SIG-M5 treated with dmso at 0.1 percent for 504 hours (cell line): Measurements from ENCODE around the gene DCLK1.

Experiments used
- DNase-seq: peaks from one replicate; lab custom pipeline; 2025; ENCODE audit not compliant: unreplicated experiment; lab: John Stamatoyannopoulos, UW

Gene DCLK1

DNA sequence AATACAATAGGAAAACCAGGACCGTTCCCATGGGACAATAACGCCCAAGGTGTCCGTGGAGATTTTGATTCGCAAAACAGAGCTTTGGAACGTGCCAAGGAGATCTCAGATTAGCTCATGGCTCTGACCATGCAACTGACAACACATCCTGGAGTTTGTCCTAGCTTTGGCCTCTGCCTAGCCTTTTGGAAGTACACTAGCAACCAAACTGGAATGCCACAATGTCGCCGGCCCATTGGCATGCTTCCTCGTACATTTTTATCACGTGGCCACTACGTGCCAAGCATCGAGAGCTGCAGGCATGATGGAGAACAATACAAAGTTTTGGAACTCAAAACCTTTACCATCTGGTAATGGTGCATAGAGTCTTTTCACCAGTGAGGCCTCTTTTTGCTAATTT lies 256.5 kb downstream of the DCLK1 start:
- DNase-seq, result no peak

DNA sequence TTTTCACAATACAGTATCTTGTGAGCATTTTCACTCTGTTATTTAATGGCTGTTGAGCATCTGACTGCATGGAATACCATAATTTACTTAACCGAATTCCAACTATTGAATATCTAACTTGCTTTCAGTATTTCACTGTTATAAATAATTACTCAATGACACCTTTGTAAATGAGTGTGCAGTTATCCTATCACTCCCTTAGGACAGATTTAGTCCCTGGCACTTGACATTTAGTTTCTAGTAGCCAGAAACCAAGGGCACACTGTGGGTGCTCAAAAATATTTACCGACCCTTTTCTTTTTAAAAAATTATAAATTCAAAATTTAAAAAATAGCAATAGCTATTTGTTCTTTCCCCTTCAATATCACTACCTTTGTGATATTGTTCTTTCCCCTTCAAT lies 258.8 kb downstream of the DCLK1 start:
- DNase-seq, result no peak

DNA sequence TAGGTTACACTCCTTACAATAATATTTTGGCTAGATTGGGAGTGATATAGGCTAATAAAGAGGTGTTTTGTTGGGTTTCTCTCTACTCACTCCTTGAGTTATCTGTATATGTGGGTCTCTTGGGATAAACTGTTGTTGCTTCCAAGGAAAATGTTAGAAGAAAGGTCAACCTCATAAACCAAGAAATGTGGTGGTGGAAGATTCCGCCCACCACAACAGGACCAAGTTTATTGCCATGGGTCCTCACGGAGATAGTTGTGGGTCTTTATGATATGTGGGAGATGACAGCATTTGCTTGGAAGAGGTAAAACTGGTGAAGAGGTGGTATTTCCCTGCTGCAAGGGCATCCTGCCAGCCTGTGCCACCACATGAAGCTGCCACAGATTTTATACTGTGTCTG lies 259.6 kb downstream of the DCLK1 start:
- DNase-seq, result no peak

DNA sequence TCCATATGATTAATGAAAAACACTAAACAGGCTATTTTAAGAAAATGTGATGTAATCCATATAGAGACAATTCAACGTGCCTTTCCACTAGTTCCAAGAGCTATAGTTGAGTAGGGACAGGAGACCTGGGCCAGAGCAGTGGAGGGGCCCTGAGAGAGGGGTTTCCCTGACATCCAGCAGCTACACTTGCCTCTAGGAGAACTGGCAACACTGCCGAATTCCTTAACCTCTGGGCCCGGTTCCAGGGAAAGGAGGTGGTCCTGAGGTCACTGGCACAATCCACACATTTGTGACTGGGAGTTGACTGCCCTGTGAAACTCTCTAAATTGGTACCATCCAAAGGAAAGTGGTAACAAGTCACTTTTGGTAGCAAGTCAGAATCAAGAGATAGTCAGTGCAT lies 264.4 kb downstream of the DCLK1 start:
- DNase-seq, result no peak

DNA sequence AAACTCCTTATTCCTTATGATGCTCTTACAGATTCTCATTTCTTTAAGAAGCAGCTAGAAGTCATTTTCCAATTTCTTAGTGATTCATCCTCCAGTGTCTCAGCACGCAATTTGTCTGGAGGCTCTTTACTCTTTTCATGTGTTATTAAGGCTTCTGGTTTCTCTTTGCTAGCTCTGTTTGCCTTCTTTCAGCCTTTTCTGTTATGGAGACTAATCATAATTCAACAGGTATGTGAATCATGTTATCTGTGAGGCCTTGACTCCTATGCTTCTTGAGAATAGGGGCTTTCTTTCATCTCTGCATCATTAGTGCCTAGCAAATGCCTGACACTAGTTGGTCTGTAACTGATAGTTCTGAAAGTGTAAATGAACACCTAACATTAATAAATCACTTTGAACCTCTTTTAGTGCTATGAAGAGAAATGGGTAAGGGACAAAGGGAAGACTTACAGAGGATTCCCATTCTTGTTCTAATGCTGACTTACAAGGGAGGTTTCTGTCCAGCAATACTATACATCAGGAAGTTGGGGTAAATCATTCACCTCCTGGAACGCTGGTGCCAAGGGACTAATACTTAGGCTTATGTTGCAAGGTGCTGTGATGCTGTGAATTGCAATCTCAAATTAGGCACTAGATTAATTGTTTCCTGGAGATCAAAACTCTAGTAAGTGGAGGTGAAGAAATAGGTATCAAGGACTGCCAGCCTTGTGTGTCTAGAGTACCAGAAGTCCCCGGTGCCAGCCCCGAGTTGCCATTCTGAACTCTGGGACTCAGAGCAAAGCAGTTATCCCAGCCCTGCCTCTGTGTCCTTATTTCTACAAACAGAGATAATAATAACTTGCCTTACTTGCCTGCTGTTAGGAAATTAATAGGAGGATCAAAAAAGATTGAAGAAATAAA lies 265.6 kb downstream of the DCLK1 start:
- DNase-seq, result no peak

DNA sequence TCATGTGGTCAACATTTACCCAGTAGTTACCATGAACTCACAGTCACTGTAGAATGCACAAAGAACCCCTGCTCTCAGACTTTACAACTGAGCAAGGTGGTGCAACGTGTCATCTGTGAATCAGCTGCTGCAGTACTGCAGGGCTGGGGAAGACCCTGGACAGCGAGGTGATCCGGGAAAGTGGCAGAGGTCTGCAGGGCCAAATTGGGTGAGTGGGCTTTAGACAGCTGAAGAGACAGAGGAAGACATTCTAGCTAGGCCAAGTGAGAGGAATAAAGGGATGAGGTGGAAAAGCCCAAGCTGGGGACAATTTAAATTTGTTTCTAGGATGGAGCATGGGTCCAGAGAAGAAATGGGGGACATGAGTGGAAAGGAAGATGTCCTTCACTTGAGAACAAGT lies 270.5 kb downstream of the DCLK1 start:
- DNase-seq, result no peak

DNA sequence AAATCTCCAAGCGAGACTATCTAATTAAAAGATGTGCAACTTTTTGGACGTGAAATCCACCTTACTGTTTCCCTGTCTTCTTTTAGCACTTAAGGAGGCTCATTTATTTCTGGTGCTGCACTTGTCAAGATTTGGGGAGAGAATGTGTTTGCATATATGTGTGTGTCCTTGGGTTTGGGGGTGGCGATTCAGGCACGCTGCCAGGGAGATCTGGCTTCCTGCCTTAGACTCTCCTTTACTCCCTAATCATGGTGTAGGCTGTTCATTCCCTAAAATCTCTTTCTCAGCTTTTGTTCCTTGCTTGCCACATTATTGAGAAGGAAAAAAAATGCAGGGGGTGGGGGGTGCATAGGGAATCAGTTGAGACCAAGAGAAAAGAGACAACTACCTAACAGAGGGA lies 271.2 kb downstream of the DCLK1 start:
- DNase-seq, result no peak

DNA sequence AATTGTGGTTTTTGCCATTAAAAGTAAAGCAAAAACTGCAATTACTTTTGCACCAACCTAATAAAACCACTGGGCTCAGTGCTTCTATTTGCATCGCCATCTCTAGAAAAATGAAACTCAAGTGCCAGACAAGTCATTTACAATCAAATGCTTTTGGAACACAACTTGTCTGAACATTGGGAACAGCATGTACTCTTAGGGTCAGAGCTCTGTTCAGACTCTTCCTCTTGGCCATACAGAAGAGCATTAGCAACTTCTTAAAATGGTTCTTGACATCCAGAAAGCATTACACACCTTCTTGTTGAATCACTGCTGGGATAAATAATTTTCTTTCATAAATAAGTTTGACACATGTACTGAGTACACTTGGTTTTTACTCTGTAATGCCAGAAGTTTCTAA lies 272.5 kb downstream of the DCLK1 start:
- DNase-seq, result no peak

DNA sequence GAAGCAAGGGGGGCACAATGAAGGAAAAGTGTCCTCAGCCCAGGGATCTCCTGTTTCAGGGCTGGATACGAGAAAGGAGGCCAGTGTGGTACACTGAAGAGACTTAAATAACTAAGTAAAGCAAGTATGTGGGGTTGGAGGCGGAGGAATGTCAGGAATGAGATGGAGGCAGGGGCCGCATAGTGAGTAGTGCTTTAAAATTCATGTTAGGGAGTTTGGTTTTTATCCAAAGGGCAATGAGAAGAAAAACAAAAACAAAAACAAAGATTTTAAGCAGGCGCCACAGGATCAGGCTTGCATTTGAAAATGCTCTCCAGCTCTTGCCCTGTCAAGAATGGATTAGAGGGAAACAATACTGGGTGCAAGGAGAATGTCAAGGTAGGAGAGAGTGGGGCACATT lies 273.4 kb downstream of the DCLK1 start:
- DNase-seq, result no peak

DNA sequence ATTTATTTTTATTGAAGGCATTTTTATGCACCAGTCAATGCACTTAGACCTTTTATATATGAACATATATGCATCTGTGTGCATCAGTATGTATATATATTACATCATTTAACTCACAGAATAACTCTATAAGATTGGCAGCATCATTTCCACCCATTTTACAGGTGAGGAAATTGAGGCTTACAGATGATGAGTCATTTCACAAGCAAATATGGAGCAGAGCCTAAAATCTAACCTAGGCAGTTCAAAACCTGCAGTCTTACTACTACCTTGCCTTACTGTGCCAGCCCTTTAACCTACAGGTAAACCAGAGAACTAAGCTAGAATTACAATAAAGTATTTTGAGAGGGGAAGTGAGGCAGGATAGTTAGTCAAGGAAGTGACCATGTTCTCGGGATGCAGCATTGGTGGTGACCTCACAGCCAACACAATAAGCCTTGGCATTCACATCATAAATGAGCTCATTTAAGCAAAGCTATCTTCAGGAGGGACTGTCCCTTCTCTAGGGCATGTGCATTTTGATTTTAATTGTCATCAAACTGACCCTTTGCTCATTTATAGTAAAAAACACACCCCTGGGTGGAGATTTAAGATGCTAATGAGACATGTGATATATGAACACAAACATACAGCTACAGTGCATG lies 274.3 kb downstream of the DCLK1 start:
- no peak for DNase-seq

DNA sequence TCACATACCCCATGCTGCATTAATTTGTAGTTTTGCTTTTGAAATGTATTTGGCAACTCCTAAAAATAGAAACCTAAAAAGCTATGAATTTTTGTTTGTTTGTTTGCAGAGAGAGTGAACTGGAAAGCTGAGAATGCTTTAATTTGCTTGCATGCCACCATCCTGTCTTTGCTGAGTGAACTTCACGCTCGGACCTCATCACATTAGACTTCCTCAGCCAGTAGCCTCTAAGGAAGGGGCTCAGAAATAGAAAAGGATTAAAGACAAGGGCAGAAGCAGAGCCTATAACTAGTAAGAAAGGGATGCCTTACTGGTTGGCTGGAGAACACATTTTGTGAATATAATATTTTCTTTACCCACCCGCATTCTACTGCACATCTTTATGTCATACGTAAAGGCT lies 275.1 kb downstream of the DCLK1 start:
- no peak for DNase-seq

DNA sequence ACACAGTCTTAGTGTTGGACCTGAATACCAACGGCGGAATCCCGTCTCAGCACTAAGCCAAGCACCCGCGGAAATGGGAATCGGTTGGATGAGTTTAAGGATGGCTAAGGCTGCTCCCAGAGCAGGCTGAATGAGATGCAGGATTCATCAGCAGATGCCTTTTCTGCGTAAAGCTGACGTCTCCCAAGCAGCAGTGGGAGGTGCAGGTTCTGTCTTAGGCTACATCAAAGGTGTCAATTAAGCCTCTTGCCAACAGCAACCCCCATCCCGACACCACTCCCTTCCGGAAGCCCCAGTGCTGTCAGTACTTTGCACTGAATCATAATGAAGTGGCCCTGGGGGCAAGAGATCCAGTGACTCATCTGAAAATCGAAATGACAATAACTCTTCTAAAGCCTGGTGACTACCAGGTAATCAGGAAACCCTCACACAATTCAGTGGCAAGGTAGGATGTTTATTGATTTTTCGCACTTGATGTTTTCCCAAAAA lies 275.6 kb downstream of the DCLK1 start:
- no peak for DNase-seq

DNA sequence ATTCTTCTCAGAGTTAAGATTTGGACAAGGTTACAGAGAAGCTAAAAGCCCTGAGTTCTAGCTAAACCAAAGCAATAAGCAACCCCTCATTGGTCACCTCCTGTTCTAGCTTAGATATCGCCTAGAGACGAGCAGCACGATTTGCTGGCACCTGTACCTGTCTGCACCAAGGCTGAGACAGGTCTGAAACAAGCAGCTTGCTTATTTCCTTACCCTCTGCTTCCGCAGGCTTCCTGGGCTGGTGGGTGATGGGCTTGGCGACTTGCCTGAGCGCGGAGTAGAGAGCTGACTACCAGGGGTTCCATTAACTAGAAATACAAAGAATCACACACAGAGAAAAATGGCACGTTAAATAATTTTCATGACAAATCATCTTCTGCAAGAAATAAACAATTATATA lies 276.9 kb downstream of the DCLK1 start:
- no peak for DNase-seq

DNA sequence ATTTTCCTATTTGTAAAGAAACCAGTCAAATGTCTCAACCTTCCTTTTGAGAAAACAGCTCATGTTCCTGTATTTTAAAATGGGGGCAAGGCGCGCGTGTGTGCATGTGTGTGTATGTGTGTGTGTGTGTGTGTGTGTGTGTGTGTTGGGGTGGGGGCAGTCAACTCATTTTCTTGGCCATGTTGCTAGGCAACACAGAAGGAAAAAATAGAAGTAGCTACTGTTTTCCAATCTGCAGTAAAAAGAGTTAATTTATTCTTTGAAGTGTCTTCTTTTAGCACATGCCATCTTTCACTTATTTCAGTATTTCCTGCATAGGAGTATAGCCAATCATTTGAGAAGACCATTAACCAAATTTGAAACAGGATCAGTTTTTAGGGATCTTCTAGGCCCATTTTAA lies 279.3 kb downstream of the DCLK1 start:
- no peak for DNase-seq

DNA sequence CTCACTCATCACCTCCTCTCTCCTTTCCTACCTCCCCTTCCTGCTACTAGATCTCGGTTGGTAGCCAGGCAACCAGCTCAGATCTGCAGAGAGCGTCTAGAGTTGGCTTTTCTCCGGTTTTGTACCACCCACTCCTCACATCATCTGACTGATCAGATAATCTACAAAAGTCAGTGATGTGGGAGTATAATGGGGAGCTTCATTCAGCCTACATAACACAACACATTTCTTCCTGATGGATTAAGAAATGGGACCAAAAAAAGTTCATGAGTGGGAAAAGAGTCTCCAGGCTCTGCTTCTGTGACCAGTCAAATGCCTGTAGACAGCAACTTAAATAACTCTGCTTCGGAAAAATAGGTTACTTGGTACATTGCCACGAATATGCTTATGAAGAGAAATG lies 279.8 kb downstream of the DCLK1 start:
- no peak for DNase-seq

DNA sequence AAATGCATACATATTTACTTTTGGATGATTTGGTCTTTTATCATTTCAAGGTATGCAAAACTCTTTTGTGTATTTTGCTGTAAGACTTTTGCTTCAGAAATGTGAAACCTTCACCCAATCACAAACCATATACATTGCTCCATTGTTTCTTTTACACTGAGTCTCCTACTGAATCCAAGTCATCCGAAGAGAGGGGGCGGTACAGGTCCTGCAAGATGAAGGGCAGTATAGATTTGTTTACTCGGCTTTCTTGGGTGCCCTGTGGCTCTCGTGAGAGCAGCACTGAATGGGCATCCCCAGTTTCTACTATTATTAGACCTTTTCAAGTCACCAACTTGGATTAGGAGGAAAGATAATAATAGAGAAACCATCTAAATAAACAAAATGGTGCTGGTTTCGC lies 280.6 kb downstream of the DCLK1 start:
- DNase-seq, result no peak

DNA sequence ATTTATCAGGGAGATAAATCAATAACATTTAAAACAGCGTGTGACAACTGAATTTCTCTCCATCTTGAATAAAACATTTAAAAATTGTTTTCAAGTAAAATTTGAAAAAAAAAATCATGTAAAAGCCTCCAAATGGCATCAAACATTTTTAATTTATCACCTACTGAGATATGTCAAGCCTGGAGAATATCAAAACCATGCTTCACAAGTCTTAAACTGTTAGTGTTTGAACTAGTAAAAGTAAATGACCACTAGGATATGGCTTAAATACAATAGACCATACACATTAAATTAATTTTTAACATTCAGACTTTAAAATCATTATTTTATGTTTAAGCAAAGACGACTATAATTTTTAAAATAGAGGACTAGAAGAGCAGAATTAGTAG lies 281.9 kb downstream of the DCLK1 start:
- DNase-seq, result no peak

DNA sequence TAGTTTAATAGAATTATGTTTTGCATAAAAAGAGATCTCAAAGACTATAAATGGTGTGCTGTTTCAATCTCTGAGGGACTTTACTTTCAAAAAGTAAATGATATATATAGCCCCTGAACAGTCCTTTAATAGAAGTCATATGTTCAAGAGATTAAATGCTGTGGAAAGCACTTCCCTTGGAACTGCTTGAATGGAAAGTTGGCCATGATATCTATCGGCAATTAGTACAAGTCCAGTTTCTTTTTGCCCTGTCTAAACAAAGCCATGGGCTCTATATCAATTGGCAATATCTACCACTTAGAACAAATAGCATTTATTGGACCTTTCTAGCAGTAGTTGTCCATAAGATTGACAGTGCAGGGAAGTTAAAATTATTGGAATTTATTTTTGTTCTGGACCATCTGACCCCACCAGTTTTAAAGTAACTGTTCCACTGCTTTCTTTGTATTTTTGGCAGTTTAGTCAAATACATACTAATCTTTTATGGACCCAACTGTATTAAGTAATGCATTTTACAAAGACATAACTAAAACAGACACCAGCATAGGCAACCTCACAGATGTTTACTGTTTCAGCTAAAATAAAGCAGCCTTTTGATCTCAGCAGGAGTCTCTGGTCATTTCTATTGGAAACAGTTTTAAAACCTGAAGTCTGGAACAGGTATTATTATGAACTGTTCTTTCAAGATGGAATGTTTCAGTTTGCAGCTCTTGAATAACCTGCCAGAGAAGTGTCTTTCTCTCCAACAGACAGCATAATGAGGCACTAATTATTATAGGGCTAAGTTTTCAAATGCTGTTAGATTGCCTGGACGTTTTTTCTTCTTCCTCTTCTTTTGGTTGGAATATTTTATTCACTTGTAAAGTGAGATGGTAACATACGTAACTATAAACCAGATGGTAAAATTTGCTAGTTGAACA lies 282.6 kb downstream of the DCLK1 start:
- no peak for DNase-seq

DNA sequence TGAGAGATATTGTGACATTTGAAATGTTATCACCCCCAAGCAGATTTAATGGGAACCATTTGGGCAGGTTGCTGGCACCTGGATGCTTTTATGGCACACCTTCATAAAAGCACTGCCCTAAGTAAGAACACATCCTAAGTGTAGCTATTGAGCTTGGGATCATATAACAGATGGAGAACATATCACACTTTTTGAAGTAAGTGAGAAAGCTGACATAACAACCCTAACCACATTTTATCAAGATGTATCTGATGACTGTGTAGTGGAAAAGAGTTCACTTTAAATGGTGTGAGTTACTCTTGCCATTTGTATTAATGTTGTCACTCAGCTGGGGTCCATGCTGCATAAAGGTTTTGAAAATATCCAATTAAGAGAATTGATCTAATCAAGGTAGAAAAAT lies 287.9 kb downstream of the DCLK1 start:
- no peak for DNase-seq

DNA sequence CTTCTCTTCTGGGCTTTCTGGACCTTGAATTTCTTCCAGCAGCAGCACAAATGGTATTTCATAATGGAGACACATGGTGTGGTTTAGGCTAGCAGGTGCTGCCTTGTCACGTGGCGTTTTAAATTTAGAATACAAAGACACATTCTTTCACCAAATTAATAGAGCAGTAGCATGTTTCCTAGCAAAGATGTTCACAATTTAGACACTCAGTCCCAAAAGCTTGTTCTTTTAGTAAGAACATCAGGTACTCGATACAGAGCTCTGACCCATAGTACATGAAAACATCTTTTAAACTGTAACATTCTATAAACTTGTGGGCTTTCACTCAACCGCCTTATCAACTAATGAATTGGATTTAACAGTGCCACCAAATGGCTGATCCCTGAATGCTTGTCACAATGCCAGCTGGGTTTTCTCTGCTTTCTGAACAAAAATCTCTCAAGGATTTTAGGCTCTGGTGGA lies 290.1 kb downstream of the DCLK1 start:
- no peak for DNase-seq

DNA sequence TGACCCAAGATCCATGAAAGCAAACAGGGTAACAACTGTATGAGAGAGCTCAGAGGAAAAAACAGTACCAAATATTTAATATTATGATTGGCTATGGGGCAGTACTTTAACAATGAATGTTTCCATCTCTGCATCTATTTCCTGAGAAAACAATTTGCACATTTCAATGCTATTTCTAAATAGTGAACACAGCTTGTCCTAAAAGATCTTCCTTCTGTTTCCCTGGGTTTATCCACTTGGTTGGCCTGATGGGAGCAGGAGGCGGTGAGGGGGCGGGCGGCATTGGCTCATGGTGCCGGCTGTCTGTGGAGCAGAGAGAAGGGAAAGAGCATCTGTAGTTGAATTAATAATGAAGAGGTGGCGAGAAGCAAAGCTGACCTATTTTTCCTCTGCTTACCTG lies 291.4 kb downstream of the DCLK1 start:
- DNase-seq, result no peak
